OCI-LY1 (cell line): ENCODE data around the gene AWAT1.

Source experiments
- H2AFZ ChIP-seq: fragments of 200-600 bp; sonication (generic), shearing (Covaris generic); 2 replicates; pipeline ENCODE4 v1.6.0; 2014; ENCODE audit warnings: antibody characterized with exemption, mild to moderate bottlenecking, low read length
- H3F3A ChIP-seq: fragments of 200-600 bp; sonication (generic), shearing (Covaris generic); 2 replicates; pipeline ENCODE4 v1.6.0; 2014; ENCODE audit warnings: mild to moderate bottlenecking, antibody characterized with exemption, low read length, moderate library complexity; ENCODE audit not compliant: insufficient read depth
- H3K27ac ChIP-seq: fragments of 200-600 bp; sonication (generic); 2 replicates; pipeline ENCODE4 v1.5.1; 2014; ENCODE audit warnings: low read length, mixed run types, mild to moderate bottlenecking, low read depth; ENCODE audit not compliant: poor library complexity, severe bottlenecking
- H3K27me3 ChIP-seq: fragments of 200-600 bp; sonication (generic); 2 replicates; pipeline ENCODE4 v1.6.0; 2014; ENCODE audit warnings: antibody characterized with exemption, mild to moderate bottlenecking, low read length, moderate library complexity; ENCODE audit not compliant: insufficient read depth
- H3K36me3 ChIP-seq: fragments of 200-600 bp; sonication (generic); 2 replicates; pipeline ENCODE4 v1.6.1; 2014; ENCODE audit warnings: mild to moderate bottlenecking, antibody characterized with exemption, low read length, moderate library complexity, mixed read lengths; ENCODE audit not compliant: insufficient read depth
- H3K4me1 ChIP-seq: fragments of 200-600 bp; sonication (generic); 2 replicates; pipeline ENCODE4 v1.5.1; 2014; ENCODE audit warnings: mild to moderate bottlenecking, low read length, moderate library complexity; ENCODE audit not compliant: insufficient read depth, severe bottlenecking
- H3K4me2 ChIP-seq: fragments of 200-600 bp; sonication (generic), shearing (Covaris generic); 2 replicates; pipeline ENCODE4 v1.6.1; 2014; ENCODE audit warnings: low read length
- H3K4me3 ChIP-seq: fragments of 200-600 bp; sonication (generic); 2 replicates; pipeline ENCODE4 v1.5.1; 2014; ENCODE audit warnings: low read length, low read depth, mild to moderate bottlenecking, mixed read lengths; ENCODE audit not compliant: poor library complexity, severe bottlenecking
- H3K79me2 ChIP-seq: fragments of 200-600 bp; shearing (Covaris generic); 2 replicates; pipeline ENCODE4 v1.6.1; 2016; ENCODE audit warnings: mixed run types, low read length, mixed read lengths; ENCODE audit not compliant: insufficient read depth
- H3K9ac ChIP-seq: fragments of 200-600 bp; sonication (generic), shearing (Covaris generic); 2 replicates; pipeline ENCODE4 v1.6.1; 2014; ENCODE audit warnings: mild to moderate bottlenecking, low read length, mixed read lengths
- H3K9me2 ChIP-seq: fragments of 200-600 bp; sonication (generic), shearing (Covaris generic); 2 replicates; pipeline ENCODE4 v1.6.1; 2014; ENCODE audit warnings: low read depth, mild to moderate bottlenecking, low read length, mixed read lengths
- H3K9me3 ChIP-seq: fragments of 200-600 bp; shearing (Covaris generic); 2 replicates; pipeline ENCODE4 v1.6.1; 2014; ENCODE audit warnings: low read length, mixed read lengths
- H4K20me1 ChIP-seq: fragments of 200-600 bp; sonication (generic), shearing (Covaris generic); 2 replicates; pipeline ENCODE4 v1.6.0; 2016; ENCODE audit warnings: mild to moderate bottlenecking, low read length; ENCODE audit not compliant: insufficient read depth
- EZH2 ChIP-seq: fragments of 200-600 bp; sonication (generic), shearing (Covaris generic); IDR thresholded peaks from 2 replicates; pipeline ENCODE4 v1.8.0; 2017; ENCODE audit warnings: borderline replicate concordance, mixed run types, mild to moderate bottlenecking, antibody characterized with exemption, low read length, moderate library complexity, mixed read lengths
- TF ChIP-seq, protein P1 (sequence below): fragments of 200-600 bp; sonication (generic), shearing (Covaris generic); IDR thresholded peaks from 2 replicates; pipeline ENCODE4 v1.5.1; 2017; ENCODE audit warnings: mild to moderate bottlenecking, antibody characterized with exemption, low read length, moderate library complexity, mixed read lengths

The AWAT1 gene

DNA sequence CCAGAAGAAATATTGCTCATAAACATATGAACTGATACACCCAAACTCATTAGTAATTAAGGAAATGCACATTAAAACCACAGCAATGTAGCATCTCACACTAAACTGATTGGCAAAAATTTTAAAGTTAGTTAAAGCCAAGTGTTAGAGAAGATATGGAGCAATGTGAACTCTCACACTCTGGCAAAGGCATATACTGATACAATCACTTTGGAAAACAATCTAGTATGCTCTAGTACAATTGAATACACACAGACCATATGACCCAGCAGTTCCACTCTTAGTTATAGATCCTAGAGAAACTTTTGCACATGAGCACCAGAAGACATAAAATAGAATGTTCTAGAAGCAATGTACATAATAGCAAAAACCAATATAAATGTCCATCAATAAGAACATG lies 8.4 kb upstream of the AWAT1 start:
- Histone ChIP-seq H3K4me1 (no peaks in the 10 kb centered on the region), H3K4me3 (no peak overlapping the region), H3K36me3 (no peaks in the 10 kb centered on the region), H3K9me3 (no peaks in the 10 kb centered on the region), H3K4me2 (no peak overlapping the region), H3K79me2 (no peaks in the 10 kb centered on the region), H3K9me2 (no peaks in the 10 kb centered on the region), H3K27me3 (no peaks in the 10 kb centered on the region), H3K27ac (no peak overlapping the region), H2AFZ (no peak overlapping the region), H3K9ac (no peak overlapping the region), H3F3A (no peaks in the 10 kb centered on the region), H4K20me1 (no peaks in the 10 kb centered on the region)
- TF ChIP-seq EZH2 = no peak
- TF ChIP-seq, protein P1, sequence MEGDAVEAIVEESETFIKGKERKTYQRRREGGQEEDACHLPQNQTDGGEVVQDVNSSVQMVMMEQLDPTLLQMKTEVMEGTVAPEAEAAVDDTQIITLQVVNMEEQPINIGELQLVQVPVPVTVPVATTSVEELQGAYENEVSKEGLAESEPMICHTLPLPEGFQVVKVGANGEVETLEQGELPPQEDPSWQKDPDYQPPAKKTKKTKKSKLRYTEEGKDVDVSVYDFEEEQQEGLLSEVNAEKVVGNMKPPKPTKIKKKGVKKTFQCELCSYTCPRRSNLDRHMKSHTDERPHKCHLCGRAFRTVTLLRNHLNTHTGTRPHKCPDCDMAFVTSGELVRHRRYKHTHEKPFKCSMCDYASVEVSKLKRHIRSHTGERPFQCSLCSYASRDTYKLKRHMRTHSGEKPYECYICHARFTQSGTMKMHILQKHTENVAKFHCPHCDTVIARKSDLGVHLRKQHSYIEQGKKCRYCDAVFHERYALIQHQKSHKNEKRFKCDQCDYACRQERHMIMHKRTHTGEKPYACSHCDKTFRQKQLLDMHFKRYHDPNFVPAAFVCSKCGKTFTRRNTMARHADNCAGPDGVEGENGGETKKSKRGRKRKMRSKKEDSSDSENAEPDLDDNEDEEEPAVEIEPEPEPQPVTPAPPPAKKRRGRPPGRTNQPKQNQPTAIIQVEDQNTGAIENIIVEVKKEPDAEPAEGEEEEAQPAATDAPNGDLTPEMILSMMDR = no peak

DNA sequence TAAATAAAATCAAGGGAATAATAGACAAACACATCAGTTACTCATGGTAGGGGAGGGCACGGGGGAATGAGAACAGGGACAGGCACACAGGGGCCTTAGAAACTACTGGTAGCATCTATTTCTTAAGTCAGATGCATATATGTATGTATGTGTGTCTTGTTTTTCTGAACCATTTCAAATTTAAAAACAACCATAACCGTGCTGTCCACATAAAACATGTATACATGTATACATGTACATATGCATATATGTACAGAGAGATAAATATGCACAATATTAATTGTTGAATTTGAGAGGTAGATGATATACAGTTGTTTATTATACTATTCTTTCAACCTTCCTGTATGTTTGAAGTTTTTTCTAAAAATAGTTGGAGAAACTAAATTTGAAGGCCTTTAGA lies 7.8 kb upstream of the AWAT1 start:
- no peaks in the 10 kb centered on the region for H3F3A ChIP-seq
- H3K36me3 ChIP-seq = no peaks in the 10 kb centered on the region
- TF ChIP-seq, protein P1 = no peak
- no peak for TF ChIP-seq EZH2
- no peak overlapping the region for H3K4me2 ChIP-seq
- H3K27ac ChIP-seq = no peak overlapping the region
- no peak overlapping the region for H3K4me3 ChIP-seq
- no peaks in the 10 kb centered on the region for H3K9me2 ChIP-seq
- no peaks in the 10 kb centered on the region for H3K4me1 ChIP-seq
- H3K27me3 ChIP-seq = no peaks in the 10 kb centered on the region
- no peak overlapping the region for H3K9ac ChIP-seq
- H4K20me1 ChIP-seq = no peaks in the 10 kb centered on the region
- no peak overlapping the region for H2AFZ ChIP-seq
- H3K9me3 ChIP-seq = no peaks in the 10 kb centered on the region
- no peaks in the 10 kb centered on the region for H3K79me2 ChIP-seq

DNA sequence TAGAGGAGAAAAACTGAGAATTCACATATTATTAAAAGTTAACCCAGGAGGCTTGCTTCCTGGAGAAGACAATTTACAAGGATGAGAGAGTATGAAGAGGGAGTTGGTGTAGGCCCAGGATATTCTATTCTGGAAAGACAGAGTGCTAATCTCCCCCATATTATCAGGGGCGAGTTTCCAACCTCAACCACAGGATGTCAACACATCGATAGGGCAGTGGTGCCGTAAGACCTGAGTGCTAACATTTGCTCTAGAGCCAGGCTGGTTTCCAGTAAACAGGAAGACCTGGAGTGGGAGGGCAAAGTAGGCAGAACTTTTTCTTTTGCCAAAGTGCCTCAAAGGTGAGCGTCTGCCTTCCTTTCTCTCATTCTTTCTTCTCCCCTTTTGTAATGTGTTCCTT lies 2.8 kb upstream of the AWAT1 start:
- Histone ChIP-seq H3K27me3 (no peaks in the 10 kb centered on the region), H3K79me2 (no peaks in the 10 kb centered on the region), H3K4me3 (no peak overlapping the region), H3K9me3 (no peaks in the 10 kb centered on the region), H3K27ac (no peak overlapping the region), H3K9me2 (no peaks in the 10 kb centered on the region), H3F3A (no peaks in the 10 kb centered on the region), H2AFZ (no peak overlapping the region), H3K4me1 (no peaks in the 10 kb centered on the region), H3K9ac (no peak overlapping the region), H3K36me3 (no peaks in the 10 kb centered on the region), H4K20me1 (no peaks in the 10 kb centered on the region), H3K4me2 (no peak overlapping the region)
- TF ChIP-seq, protein P1 = no peak
- no peak for TF ChIP-seq EZH2
